ENCODE measurements around the gene KRT81.

The KRT81 gene

DNA sequence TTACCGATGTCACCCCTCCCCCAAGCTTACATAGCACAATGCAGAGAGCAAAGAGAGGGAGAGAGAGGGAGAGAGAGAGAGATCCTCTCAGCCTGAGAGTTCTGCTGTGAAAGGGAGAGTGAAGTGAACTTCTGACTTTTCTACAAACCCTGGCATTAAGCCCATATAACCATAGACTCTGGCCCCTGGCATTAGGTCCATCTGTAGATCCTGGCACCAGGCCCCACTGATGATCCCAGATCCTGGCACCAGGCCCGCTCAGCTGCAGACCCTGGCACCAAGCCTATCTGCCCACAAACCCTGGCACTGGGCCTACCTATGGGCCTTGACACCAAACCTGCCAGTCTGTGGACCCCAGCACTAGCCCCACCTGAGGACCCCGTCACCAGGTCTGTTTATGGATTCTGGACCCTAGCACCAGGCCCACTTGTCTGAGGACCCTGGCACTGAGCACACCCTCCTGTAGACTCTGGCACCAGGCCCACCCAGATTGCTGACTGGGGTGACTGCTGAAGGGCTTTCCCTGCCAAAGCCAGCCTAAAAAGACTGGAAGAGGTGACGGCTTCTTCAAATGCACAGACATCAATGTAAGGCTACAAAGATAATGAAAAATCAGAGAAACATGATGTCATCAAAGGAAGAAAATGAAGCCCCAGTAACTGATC, 44.4 kb upstream of the KRT81 start:
- H3K9ac ChIP-seq (ENCODE audit: low read length) = no peak overlapping the region
- no peak overlapping the region for H2AK5ac ChIP-seq (ENCODE audit: low read length, severe bottlenecking)
- H3K27ac ChIP-seq (ENCODE audit: low read length, poor library complexity, severe bottlenecking) = no peak overlapping the region
- no peak overlapping the region for H3K4ac ChIP-seq (ENCODE audit: low read depth in 1 of 2, low read length in 2 of 2)
- no peaks in the 10 kb centered on the region for H3K79me1 ChIP-seq (replicated peaks; ENCODE audit: low read length, poor library complexity, severe bottlenecking)
- H3K18ac ChIP-seq (ENCODE audit: low read depth in 1 of 2, low read length in 2 of 2) = no peak overlapping the region
- H2BK15ac ChIP-seq (ENCODE audit: low read depth, poor library complexity, severe bottlenecking) = no peak overlapping the region
- H2AFZ ChIP-seq (ENCODE audit: low read depth, low read length) = no peak overlapping the region
- H4K91ac ChIP-seq (ENCODE audit: low read length) = no peak overlapping the region
- no peak overlapping the region for H2BK120ac ChIP-seq (ENCODE audit: low read depth, low read length)
- H3K27me3 ChIP-seq (ENCODE audit: control insufficient read depth in 1 of 2, insufficient read depth in 1 of 2, low read length in 2 of 2) = peaks cover 49 to 61% of the 10 kb centered on the region in 2 experiments
- no peak for DNase-seq
- no peak overlapping the region for H2BK5ac ChIP-seq (ENCODE audit: low read depth, low read length, poor library complexity, severe bottlenecking)
- 91% methylated on average over 2 of the region's 4 CpGs for WGBS
- no peaks in the 10 kb centered on the region for H3K4me1 ChIP-seq (ENCODE audit: control insufficient read depth, insufficient read depth, low read depth, low read length)
- H3K9me3 ChIP-seq (ENCODE audit: control insufficient read depth, low read length) = peaks cover 13% of the 10 kb centered on the region
- no peak overlapping the region for H4K8ac ChIP-seq (ENCODE audit: low read length)
- H3K4me2 ChIP-seq (ENCODE audit: low read length, poor library complexity, severe bottlenecking) = no peak overlapping the region
- H3K14ac ChIP-seq (ENCODE audit: low read length in 2 of 2) = no peak overlapping the region
- H2BK12ac ChIP-seq (ENCODE audit: low read length in 2 of 2) = no peak overlapping the region
- H3K23ac ChIP-seq (ENCODE audit: low read length in 2 of 2) = no peak overlapping the region
- H3K4me3 ChIP-seq (ENCODE audit: insufficient read depth in 1 of 2, low read depth in 1 of 2, low read length in 2 of 2) = no peak overlapping the region
- H3K36me3 ChIP-seq (ENCODE audit: control insufficient read depth in 1 of 2, insufficient read depth in 2 of 2, low read depth in 1 of 2, low read length in 2 of 2) = no peaks in the 10 kb centered on the region

GRCh38 chr12:52334185-52334584, 42.9 kb upstream of the KRT81 start:
- no peak for DNase-seq
- H3K4ac ChIP-seq (ENCODE audit: low read depth in 1 of 2, low read length in 2 of 2) = no peak overlapping the region
- 90% methylated on average over 2 of the region's 3 CpGs for WGBS
- H4K91ac ChIP-seq (ENCODE audit: low read length) = no peak overlapping the region
- no peak overlapping the region for H2BK15ac ChIP-seq (ENCODE audit: low read depth, poor library complexity, severe bottlenecking)
- no peaks in the 10 kb centered on the region for H3K36me3 ChIP-seq (ENCODE audit: control insufficient read depth in 1 of 2, insufficient read depth in 2 of 2, low read depth in 1 of 2, low read length in 2 of 2)
- H2AK5ac ChIP-seq (ENCODE audit: low read length, severe bottlenecking) = no peak overlapping the region
- no peak overlapping the region for H3K4me2 ChIP-seq (ENCODE audit: low read length, poor library complexity, severe bottlenecking)
- no peaks in the 10 kb centered on the region for H3K4me1 ChIP-seq (ENCODE audit: control insufficient read depth, insufficient read depth, low read depth, low read length)
- H3K27ac ChIP-seq (ENCODE audit: low read length, poor library complexity, severe bottlenecking) = no peak overlapping the region
- H3K23ac ChIP-seq (ENCODE audit: low read length in 2 of 2) = no peak overlapping the region
- H2BK5ac ChIP-seq (ENCODE audit: low read depth, low read length, poor library complexity, severe bottlenecking) = no peak overlapping the region
- H2BK12ac ChIP-seq (ENCODE audit: low read length in 2 of 2) = no peak overlapping the region
- H2AFZ ChIP-seq (ENCODE audit: low read depth, low read length) = no peak overlapping the region
- H3K18ac ChIP-seq (ENCODE audit: low read depth in 1 of 2, low read length in 2 of 2) = no peak overlapping the region
- H2BK120ac ChIP-seq (ENCODE audit: low read depth, low read length) = no peak overlapping the region
- H3K27me3 ChIP-seq (ENCODE audit: control insufficient read depth in 1 of 2, insufficient read depth in 1 of 2, low read length in 2 of 2) = peaks cover 39 to 61% of the 10 kb centered on the region in 2 experiments
- no peak overlapping the region for H4K8ac ChIP-seq (ENCODE audit: low read length)
- H3K9ac ChIP-seq (ENCODE audit: low read length) = no peak overlapping the region
- no peak overlapping the region for H3K14ac ChIP-seq (ENCODE audit: low read length in 2 of 2)
- H3K79me1 ChIP-seq (replicated peaks; ENCODE audit: low read length, poor library complexity, severe bottlenecking) = no peaks in the 10 kb centered on the region
- H3K4me3 ChIP-seq (ENCODE audit: insufficient read depth in 1 of 2, low read depth in 1 of 2, low read length in 2 of 2) = no peak overlapping the region
- H3K9me3 ChIP-seq (ENCODE audit: control insufficient read depth, low read length) = peaks cover 13% of the 10 kb centered on the region

DNA sequence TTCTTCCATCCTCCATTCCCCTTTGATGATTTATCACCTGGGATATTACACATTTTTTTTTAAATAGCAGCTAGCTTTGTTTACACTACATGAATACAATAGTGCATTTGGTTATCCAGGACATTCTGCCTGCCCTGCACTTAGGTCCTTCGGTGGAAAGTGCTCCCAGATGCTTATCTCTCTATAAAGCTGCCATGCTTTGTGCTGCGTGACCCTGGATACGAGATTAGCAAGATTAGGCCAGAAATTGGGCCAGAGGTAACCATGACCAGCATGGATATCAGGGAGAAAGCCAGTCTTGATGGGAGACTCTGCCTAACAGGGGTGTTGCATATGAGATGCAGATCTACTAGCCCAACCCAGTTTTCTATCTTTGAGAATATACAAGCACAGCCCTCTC, 42.0 kb upstream of the KRT81 start:
- Histone ChIP-seq H2AFZ (ENCODE audit: low read depth, low read length) (no peak overlapping the region), H2BK5ac (ENCODE audit: low read depth, low read length, poor library complexity, severe bottlenecking) (no peak overlapping the region), H3K9ac (ENCODE audit: low read length) (no peak overlapping the region), H2BK12ac (ENCODE audit: low read length in 2 of 2) (no peak overlapping the region), H4K91ac (ENCODE audit: low read length) (no peak overlapping the region), H3K23ac (ENCODE audit: low read length in 2 of 2) (no peak overlapping the region), H3K79me1 (replicated peaks; ENCODE audit: low read length, poor library complexity, severe bottlenecking) (no peaks in the 10 kb centered on the region), H3K27me3 (ENCODE audit: control insufficient read depth in 1 of 2, insufficient read depth in 1 of 2, low read length in 2 of 2) (peaks cover 41 to 60% of the 10 kb centered on the region in 2 experiments), H3K4me3 (ENCODE audit: insufficient read depth in 1 of 2, low read depth in 1 of 2, low read length in 2 of 2) (no peak overlapping the region), H2BK120ac (ENCODE audit: low read depth, low read length) (no peak overlapping the region), H3K4ac (ENCODE audit: low read depth in 1 of 2, low read length in 2 of 2) (no peak overlapping the region), H3K4me2 (ENCODE audit: low read length, poor library complexity, severe bottlenecking) (no peak overlapping the region), H3K36me3 (ENCODE audit: control insufficient read depth in 1 of 2, insufficient read depth in 2 of 2, low read depth in 1 of 2, low read length in 2 of 2) (no peaks in the 10 kb centered on the region), H3K9me3 (ENCODE audit: control insufficient read depth, low read length) (peaks cover 13% of the 10 kb centered on the region), H4K8ac (ENCODE audit: low read length) (no peak overlapping the region), H2BK15ac (ENCODE audit: low read depth, poor library complexity, severe bottlenecking) (no peak overlapping the region), H3K27ac (ENCODE audit: low read length, poor library complexity, severe bottlenecking) (no peak overlapping the region), H2AK5ac (ENCODE audit: low read length, severe bottlenecking) (no peak overlapping the region), H3K18ac (ENCODE audit: low read depth in 1 of 2, low read length in 2 of 2) (no peak overlapping the region), H3K14ac (ENCODE audit: low read length in 2 of 2) (no peak overlapping the region), H3K4me1 (ENCODE audit: control insufficient read depth, insufficient read depth, low read depth, low read length) (no peaks in the 10 kb centered on the region)
- 70% methylated on average over 3 of the region's 3 CpGs for WGBS
- DNase-seq = no peak

DNA sequence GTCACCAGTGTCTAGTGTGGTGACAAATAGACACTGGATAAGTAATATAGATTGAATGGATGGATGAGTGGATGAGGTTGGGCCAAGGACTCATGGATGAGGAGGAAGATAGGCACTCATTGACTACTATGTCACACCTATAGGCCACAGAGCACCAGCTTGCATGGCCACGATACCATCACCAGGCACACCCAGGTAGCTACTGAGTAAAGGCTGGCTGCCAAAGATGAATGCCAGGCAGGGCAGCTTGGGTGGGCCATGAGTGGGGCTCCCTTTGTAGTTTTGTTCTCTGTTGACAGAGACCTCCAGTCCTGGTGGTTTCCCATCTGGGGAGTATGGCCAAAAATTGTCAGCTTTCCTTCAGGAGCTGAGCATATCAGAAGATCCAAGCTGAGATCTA, 41.0 kb upstream of the KRT81 start:
- H3K27me3 ChIP-seq (ENCODE audit: control insufficient read depth in 1 of 2, insufficient read depth in 1 of 2, low read length in 2 of 2) = peaks cover 38 to 67% of the 10 kb centered on the region in 2 experiments
- no peak overlapping the region for H2AFZ ChIP-seq (ENCODE audit: low read depth, low read length)
- peaks cover 13% of the 10 kb centered on the region for H3K9me3 ChIP-seq (ENCODE audit: control insufficient read depth, low read length)
- H3K4me1 ChIP-seq (ENCODE audit: control insufficient read depth, insufficient read depth, low read depth, low read length) = no peaks in the 10 kb centered on the region
- no peak overlapping the region for H3K4me3 ChIP-seq (ENCODE audit: insufficient read depth in 1 of 2, low read depth in 1 of 2, low read length in 2 of 2)
- WGBS = 100% methylated on average over 1 of the region's 1 CpG
- no peak overlapping the region for H2AK5ac ChIP-seq (ENCODE audit: low read length, severe bottlenecking)
- H2BK15ac ChIP-seq (ENCODE audit: low read depth, poor library complexity, severe bottlenecking) = no peak overlapping the region
- no peak overlapping the region for H3K4me2 ChIP-seq (ENCODE audit: low read length, poor library complexity, severe bottlenecking)
- H2BK120ac ChIP-seq (ENCODE audit: low read depth, low read length) = no peak overlapping the region
- no peak for DNase-seq
- no peak overlapping the region for H3K14ac ChIP-seq (ENCODE audit: low read length in 2 of 2)
- H2BK12ac ChIP-seq (ENCODE audit: low read length in 2 of 2) = no peak overlapping the region
- no peak overlapping the region for H2BK5ac ChIP-seq (ENCODE audit: low read depth, low read length, poor library complexity, severe bottlenecking)
- no peak overlapping the region for H4K8ac ChIP-seq (ENCODE audit: low read length)
- H4K91ac ChIP-seq (ENCODE audit: low read length) = no peak overlapping the region
- no peaks in the 10 kb centered on the region for H3K79me1 ChIP-seq (replicated peaks; ENCODE audit: low read length, poor library complexity, severe bottlenecking)
- no peak overlapping the region for H3K23ac ChIP-seq (ENCODE audit: low read length in 2 of 2)
- H3K9ac ChIP-seq (ENCODE audit: low read length) = no peak overlapping the region
- no peak overlapping the region for H3K4ac ChIP-seq (ENCODE audit: low read depth in 1 of 2, low read length in 2 of 2)
- no peak overlapping the region for H3K18ac ChIP-seq (ENCODE audit: low read depth in 1 of 2, low read length in 2 of 2)
- H3K27ac ChIP-seq (ENCODE audit: low read length, poor library complexity, severe bottlenecking) = no peak overlapping the region
- H3K36me3 ChIP-seq (ENCODE audit: control insufficient read depth in 1 of 2, insufficient read depth in 2 of 2, low read depth in 1 of 2, low read length in 2 of 2) = no peaks in the 10 kb centered on the region
